H9 (cell line): Measurements from ENCODE around the gene ZNF521. TPM values are rescaled to one million over a fixed set of nuclear protein-coding genes. Genes with fewer than 3 reads are reported as not detected.

ENCODE experiments used
- DNase-seq: peaks from one replicate; pipeline ENCODE4 v3.0.0-alpha.2; 2017
- H2AFZ ChIP-seq: one replicate; pipeline ENCODE4 v1.6.1; 2013; ENCODE audit warnings: mild to moderate bottlenecking, low read length, control low read depth, moderate library complexity
- H2AK5ac ChIP-seq: 2 replicates; pipeline ENCODE4 v1.6.1; 2013; ENCODE audit warnings: low read length, control low read depth, mixed read lengths; ENCODE audit not compliant: insufficient read length
- H2BK120ac ChIP-seq: one replicate; pipeline ENCODE4 v1.6.1; 2013; ENCODE audit warnings: low read depth, mild to moderate bottlenecking, low read length, control low read depth, inconsistent platforms; ENCODE audit not compliant: poor library complexity, severe bottlenecking
- H2BK12ac ChIP-seq: 2 replicates; pipeline ENCODE4 v1.6.1; 2013; ENCODE audit warnings: low read length, control low read depth, mixed read lengths, low read depth; ENCODE audit not compliant: insufficient read length
- H2BK15ac ChIP-seq: 2 replicates; pipeline ENCODE4 v1.6.1; 2013; ENCODE audit warnings: low read depth, low read length, control low read depth
- H2BK20ac ChIP-seq: one replicate; pipeline ENCODE4 v1.6.1; 2013; ENCODE audit warnings: low read depth, mild to moderate bottlenecking, low read length, control low read depth, inconsistent platforms; ENCODE audit not compliant: poor library complexity, severe bottlenecking
- H2BK5ac ChIP-seq: 2 replicates; pipeline ENCODE4 v1.6.1; 2013; ENCODE audit warnings: low read length, control low read depth, mixed read lengths; ENCODE audit not compliant: insufficient read length
- H3K14ac ChIP-seq: 2 replicates; pipeline ENCODE4 v1.6.1; 2013; ENCODE audit warnings: low read length, control low read depth; ENCODE audit not compliant: insufficient read depth
- H3K18ac ChIP-seq: 2 replicates; pipeline ENCODE4 v1.6.1; 2013; ENCODE audit warnings: low read depth, mild to moderate bottlenecking, mixed read lengths, low read length, control low read depth; ENCODE audit not compliant: insufficient read length
- H3K23ac ChIP-seq: 2 replicates; pipeline ENCODE4 v1.6.1; 2013; ENCODE audit warnings: low read length, control low read depth, mixed read lengths, low read depth; ENCODE audit not compliant: insufficient read length
- H3K23me2 ChIP-seq: 2 replicates; pipeline ENCODE4 v1.6.1; 2013; ENCODE audit warnings: low read depth, mild to moderate bottlenecking, mixed read lengths, low read length, control low read depth; ENCODE audit not compliant: insufficient read length, poor library complexity, severe bottlenecking
- H3K27ac ChIP-seq: 2 replicates; pipeline ENCODE4 v1.5.1; 2013; ENCODE audit warnings: low read length, control low read depth, mixed read lengths, low read depth; ENCODE audit not compliant: insufficient read length
- H3K27me3 ChIP-seq: 2 replicates; pipeline ENCODE4 v1.6.1; 2013; ENCODE audit warnings: low read length, control low read depth, inconsistent platforms; ENCODE audit not compliant: insufficient read depth
- H3K4ac ChIP-seq: 2 replicates; pipeline ENCODE4 v1.6.1; 2013; ENCODE audit warnings: low read depth, mild to moderate bottlenecking, control low read depth, inconsistent platforms, low read length, moderate library complexity
- H3K4me1 ChIP-seq: 2 replicates; pipeline ENCODE4 v1.6.1; 2013; ENCODE audit warnings: low read length, control low read depth, inconsistent platforms; ENCODE audit not compliant: insufficient read depth
- H3K4me2 ChIP-seq: 2 replicates; pipeline ENCODE4 v1.6.1; 2013; ENCODE audit warnings: low read length, control low read depth, mixed read lengths; ENCODE audit not compliant: insufficient read length, insufficient read depth
- H3K56ac ChIP-seq: 2 replicates; pipeline ENCODE4 v1.6.1; 2013; ENCODE audit warnings: low read depth, mild to moderate bottlenecking, mixed read lengths, low read length, control low read depth; ENCODE audit not compliant: insufficient read length
- H3K79me1 ChIP-seq: 2 replicates; pipeline ENCODE4 v1.6.1; 2013; ENCODE audit warnings: low read depth, mild to moderate bottlenecking, moderate library complexity, low read length, control low read depth, inconsistent platforms; ENCODE audit not compliant: insufficient read depth, poor library complexity, severe bottlenecking
- H3K79me2 ChIP-seq: 2 replicates; pipeline ENCODE4 v1.6.1; 2013; ENCODE audit warnings: low read length, control low read depth, inconsistent platforms; ENCODE audit not compliant: insufficient read depth
- H3K9ac ChIP-seq: 2 replicates; pipeline ENCODE4 v1.6.1; 2013; ENCODE audit warnings: low read length, control low read depth, mixed read lengths; ENCODE audit not compliant: insufficient read length; ENCODE audit errors: extremely low read depth
- H3K9me3 ChIP-seq: one replicate; pipeline ENCODE4 v1.6.1; 2013; ENCODE audit warnings: low read depth, low read length, inconsistent platforms; ENCODE audit not compliant: control insufficient read depth
- H3T11ph ChIP-seq: one replicate; pipeline ENCODE4 v1.6.1; 2013; ENCODE audit warnings: mild to moderate bottlenecking, low read length, control low read depth, inconsistent platforms
- H4K20me1 ChIP-seq: one replicate; pipeline ENCODE4 v1.6.1; 2013; ENCODE audit not compliant: control insufficient read depth, insufficient read length, insufficient read depth
- H4K5ac ChIP-seq: 2 replicates; pipeline ENCODE4 v1.6.1; 2013; ENCODE audit warnings: low read depth, mild to moderate bottlenecking, mixed read lengths, low read length, control low read depth; ENCODE audit not compliant: insufficient read length
- H4K8ac ChIP-seq: replicated peaks from 2 replicates; pipeline ENCODE4 v1.6.1; 2013; ENCODE audit warnings: low read length, control low read depth, mixed read lengths, low read depth; ENCODE audit not compliant: insufficient read length
- H4K91ac ChIP-seq: 2 replicates; pipeline ENCODE4 v1.6.1; 2013; ENCODE audit warnings: low read depth, mild to moderate bottlenecking, moderate library complexity, mixed read lengths, low read length, control low read depth; ENCODE audit not compliant: insufficient read length
- H3K27ac Mint-ChIP-seq, 3 experiments: 2 replicates in 2 of 3; 3 replicates in 1 of 3; pipeline ENCODE4 v1.8.0; 2020 to 2021; ENCODE audit warnings: mixed read lengths in 3 of 3, mild to moderate bottlenecking in 1 of 3, moderate library complexity in 1 of 3
- H3K27me3 Mint-ChIP-seq: 2 replicates; pipeline ENCODE4 v1.8.0; 2021; ENCODE audit warnings: low read depth, mild to moderate bottlenecking, moderate library complexity, mixed read lengths
- H3K36me3 Mint-ChIP-seq, 3 experiments: 2 replicates in 2 of 3; 3 replicates in 1 of 3; pipeline ENCODE4 v1.8.0; 2020 to 2021; ENCODE audit warnings: low read depth in 3 of 3, mixed read lengths in 3 of 3; ENCODE audit not compliant: insufficient read depth in 1 of 3
- H3K4me1 Mint-ChIP-seq, 2 experiments: 2 replicates each; pipeline ENCODE4 v1.8.0; 2020; ENCODE audit warnings: mixed read lengths in 2 of 2
- H3K4me3 Mint-ChIP-seq, 2 experiments: 2 replicates in 1 of 2; 3 replicates in 1 of 2; pipeline ENCODE4 v1.8.0; 2020 to 2021; ENCODE audit warnings: mild to moderate bottlenecking in 2 of 2, mixed read lengths in 2 of 2, moderate library complexity in 1 of 2
- H3K9me3 Mint-ChIP-seq, 2 experiments: 2 replicates in 1 of 2; 3 replicates in 1 of 2; pipeline ENCODE4 v1.8.0; 2020; ENCODE audit warnings: mild to moderate bottlenecking in 2 of 2, mixed read lengths in 2 of 2, moderate library complexity in 1 of 2
- CTCF ChIP-seq: fragments of 200-600 bp; sonication (generic); conservative IDR thresholded peaks from 3 replicates; pipeline ENCODE4 v1.8.0; 2021; ENCODE audit warnings: antibody characterized with exemption, mild to moderate bottlenecking
- WGBS: extraction: QIAGEN DNeasy Blood & Tissue Kit; methylation state at CpG from one replicate; pipeline ENCODE4 v1.1.7; 2013; ENCODE audit warnings: missing lambda C conversion rate, low lambda C conversion rate, mixed read lengths; ENCODE audit not compliant: insufficient read length; ENCODE audit errors: extremely low coverage; 5-methylcytosine and 5-hydroxymethylcytosine counted together
- total RNA-seq: library from RNA; stranded (reverse); gene quantifications from 2 replicates; pipeline ENCODE4 v1.2.1, GENCODE V29; 2021

ZNF521 gene
- total RNA-seq, 1 experiment from 2014 or later: 3.3 TPM

GRCh38 chr18:25326361-25326952 is 25.5 kb downstream of the ZNF521 start:
- no peaks in the 10 kb centered on the region for H3K9me3 Mint-ChIP-seq
- TF ChIP-seq CTCF: no peak
- no peak overlapping the region for H3K4me3 Mint-ChIP-seq
- no peak for DNase-seq
- Histone ChIP-seq H3K23me2 (no peaks in the 10 kb centered on the region), H2BK120ac (no peak overlapping the region), H2BK20ac (no peak overlapping the region), H2BK12ac (no peak overlapping the region), H3K27me3 (no peaks in the 10 kb centered on the region), H3K9me3 (no peaks in the 10 kb centered on the region), H4K8ac (no peak overlapping the region), H4K5ac (no peak overlapping the region), H2AFZ (no peak overlapping the region), H3K4me1 (peaks cover 5% of the 10 kb centered on the region; the same call in 1 of the 2 replicates), H3K27ac (no peak overlapping the region), H3K18ac (no peak overlapping the region), H3K14ac (no peak overlapping the region), H2BK5ac (no peak overlapping the region), H3K4me2 (no peak overlapping the region), H3K79me2 (no peaks in the 10 kb centered on the region), H3K9ac (no peak overlapping the region), H3K79me1 (no peaks in the 10 kb centered on the region), H4K91ac (no peak overlapping the region), H3K4ac (no peak overlapping the region), H3K56ac (no peak overlapping the region), H2BK15ac (no peak overlapping the region), H3T11ph (no peak overlapping the region), H4K20me1 (no peaks in the 10 kb centered on the region), H3K23ac (no peak overlapping the region), H2AK5ac (no peak overlapping the region)
- peaks cover 4 to 41% of the 10 kb centered on the region in 2 experiments for H3K4me1 Mint-ChIP-seq
- no peaks in the 10 kb centered on the region for H3K27me3 Mint-ChIP-seq
- no CpG with 5 or more reads among the region's 4 CpGs for WGBS
- peaks cover 0 to 8% (median 1%) of the 10 kb centered on the region in 3 experiments; a peak in 1 of 7 replicates for H3K36me3 Mint-ChIP-seq
- H3K27ac Mint-ChIP-seq: 0 out of 7 replicates have a peak overlapping the region, but pooled peaks of 1 of the 3 experiments have one; percentile 14
